GM19099 (cell line): ENCODE results near the gene OGG1.
A peak's percentile ranks its signal among the peaks of the same experiment; 100 is the strongest.

Source experiments
- POLR2A ChIP-seq: IDR thresholded peaks from 3 replicates; pipeline ENCODE4 v1.6.1; 2011; ENCODE audit warnings: low read depth; ENCODE audit not compliant: insufficient read length; ENCODE audit errors: extremely low read depth

Gene OGG1

GRCh38 chr3:9749645-9750555 is at the start of gene OGG1:
Gene OGG1 (plus strand): TSS chr3:9749952. CDS start chr3:9750287, 335 bp downstream.
- peak; percentile 70 for TF ChIP-seq POLR2A

- TF ChIP-seq POLR2A, result no peak
Observed at GRCh38 chr3:9700536-9700935, 49.2 kb upstream of the OGG1 start.

GRCh38 chr3:9701006-9701405 is 48.7 kb upstream of the OGG1 start:
- no peak for TF ChIP-seq POLR2A

- no peak for TF ChIP-seq POLR2A
Observed at GRCh38 chr3:9701711-9702110, 48.0 kb upstream of the OGG1 start.

GRCh38 chr3:9703240-9703639 is 46.5 kb upstream of the OGG1 start:
- TF ChIP-seq POLR2A, result no peak

GRCh38 chr3:9703736-9704346 is 45.9 kb upstream of the OGG1 start, which contains the start of gene CPNE9:
Gene CPNE9 (plus strand): TSS chr3:9703833. CDS start chr3:9703997, 164 bp downstream.
- no peak for TF ChIP-seq POLR2A

GRCh38 chr3:9704347-9705322 is 45.1 kb upstream of the OGG1 start:
- no peak for TF ChIP-seq POLR2A

- TF ChIP-seq POLR2A, result no peak
Observed at GRCh38 chr3:9710174-9710739, 39.5 kb upstream of the OGG1 start.

- no peak for TF ChIP-seq POLR2A
Observed at GRCh38 chr3:9712415-9712814, 37.3 kb upstream of the OGG1 start.

GRCh38 chr3:9713142-9713541 is 36.6 kb upstream of the OGG1 start:
- TF ChIP-seq POLR2A, result no peak

- TF ChIP-seq POLR2A, result no peak
Observed at GRCh38 chr3:9715136-9715535, 34.6 kb upstream of the OGG1 start.

GRCh38 chr3:9715764-9716437 is 33.9 kb upstream of the OGG1 start:
- TF ChIP-seq POLR2A, result no peak

- TF ChIP-seq POLR2A, result no peak
Observed at GRCh38 chr3:9716801-9717555, 32.8 kb upstream of the OGG1 start.

GRCh38 chr3:9717563-9717962 is 32.2 kb upstream of the OGG1 start:
- no peak for TF ChIP-seq POLR2A

GRCh38 chr3:9718118-9718517 is 31.6 kb upstream of the OGG1 start:
- no peak for TF ChIP-seq POLR2A
